ENCODE results near the gene SLC2A11.
A peak's percentile ranks its signal among the peaks of the same experiment; 100 is the strongest.

The SLC2A11 gene

GRCh38 chr22:23833017-23833751 is 24.5 kb upstream of the SLC2A11 start:
- 93% methylated on average over 16 of the region's 16 CpGs for WGBS
- Histone ChIP-seq H4K91ac (ENCODE audit: low read length) (no peak overlapping the region), H2BK12ac (ENCODE audit: low read length in 2 of 2) (no peak overlapping the region), H3K4ac (ENCODE audit: low read depth in 1 of 2, low read length in 2 of 2) (peak overlapping the region in 1 of 2 experiments; percentile 13), H2BK15ac (ENCODE audit: low read depth, poor library complexity, severe bottlenecking) (no peak overlapping the region), H3K18ac (ENCODE audit: low read depth in 1 of 2, low read length in 2 of 2) (no peak overlapping the region), H2BK120ac (ENCODE audit: low read depth, low read length) (no peak overlapping the region), H3K9ac (ENCODE audit: low read length) (no peak overlapping the region), H3K14ac (ENCODE audit: low read length in 2 of 2) (no peak overlapping the region), H3K4me2 (ENCODE audit: low read length, poor library complexity, severe bottlenecking) (no peak overlapping the region), H3K36me3 (ENCODE audit: control insufficient read depth in 1 of 2, insufficient read depth in 2 of 2, low read depth in 1 of 2, low read length in 2 of 2) (peaks cover 66 to 85% of the 10 kb centered on the region in 2 experiments), H3K9me3 (ENCODE audit: control insufficient read depth, low read length) (no peaks in the 10 kb centered on the region), H3K27me3 (ENCODE audit: control insufficient read depth in 1 of 2, insufficient read depth in 1 of 2, low read length in 2 of 2) (no peaks in the 10 kb centered on the region), H3K4me3 (ENCODE audit: insufficient read depth in 1 of 2, low read depth in 1 of 2, low read length in 2 of 2) (no peak overlapping the region), H2BK5ac (ENCODE audit: low read depth, low read length, poor library complexity, severe bottlenecking) (no peak overlapping the region), H3K4me1 (ENCODE audit: control insufficient read depth, insufficient read depth, low read depth, low read length) (peaks cover 7% of the 10 kb centered on the region), H2AFZ (ENCODE audit: low read depth, low read length) (no peak overlapping the region), H2AK5ac (ENCODE audit: low read length, severe bottlenecking) (no peak overlapping the region), H4K8ac (ENCODE audit: low read length) (no peak overlapping the region), H3K23ac (ENCODE audit: low read length in 2 of 2) (no peak overlapping the region), H3K79me1 (replicated peaks; ENCODE audit: low read length, poor library complexity, severe bottlenecking) (peaks cover 40% of the 10 kb centered on the region), H3K27ac (ENCODE audit: low read length, poor library complexity, severe bottlenecking) (no peak overlapping the region)
- DNase-seq, result no peak

DNA sequence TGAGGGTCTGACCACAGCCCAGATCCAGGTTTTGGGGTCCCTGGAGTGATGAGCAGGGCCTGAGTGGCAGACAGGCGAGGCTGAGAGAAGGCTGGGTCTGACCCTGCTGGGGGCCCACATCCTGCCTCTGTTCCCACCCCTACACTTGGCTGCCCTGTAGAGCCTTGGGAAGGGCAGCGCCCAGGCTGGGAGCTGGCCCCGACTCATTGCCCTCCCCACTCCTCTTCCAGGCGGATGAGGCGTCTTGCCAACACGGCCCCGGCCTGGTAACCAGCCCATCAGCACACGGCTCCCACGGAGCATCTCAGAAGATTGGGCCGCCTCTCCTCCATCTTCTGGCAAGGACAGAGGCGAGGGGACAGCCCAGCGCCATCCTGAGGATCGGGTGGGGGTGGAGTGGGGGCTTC is 23.8 kb upstream of the SLC2A11 start:
- H4K91ac ChIP-seq (ENCODE audit: low read length), result no peak overlapping the region
- WGBS, result 92% methylated on average over 11 of the region's 13 CpGs

DNA sequence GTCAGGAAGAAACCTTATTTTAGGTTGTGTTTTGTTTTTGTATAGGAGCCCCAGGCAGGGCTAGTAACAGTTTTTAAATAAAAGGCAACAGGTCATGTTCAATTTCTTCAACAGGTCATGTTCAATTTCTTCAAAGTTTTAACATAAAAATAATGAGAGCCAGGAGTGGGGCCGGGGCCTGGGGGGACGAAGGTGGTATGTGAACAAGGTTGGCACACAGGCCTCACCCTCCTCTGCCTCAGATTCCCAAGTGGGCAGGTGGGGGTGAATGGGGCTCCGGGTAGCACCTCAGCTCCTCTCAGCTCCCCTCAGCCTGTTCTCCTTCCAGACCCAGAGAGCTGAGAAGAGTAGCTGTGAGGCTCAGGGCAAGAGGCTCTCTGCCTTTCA is 23.3 kb upstream of the SLC2A11 start:
- Histone ChIP-seq H3K4me1 (ENCODE audit: control insufficient read depth, insufficient read depth, low read depth, low read length) (peaks cover 16% of the 10 kb centered on the region), H2BK15ac (ENCODE audit: low read depth, poor library complexity, severe bottlenecking) (no peak overlapping the region), H3K27ac (ENCODE audit: low read length, poor library complexity, severe bottlenecking) (no peak overlapping the region), H3K79me1 (replicated peaks; ENCODE audit: low read length, poor library complexity, severe bottlenecking) (peaks cover 33% of the 10 kb centered on the region), H3K23ac (ENCODE audit: low read length in 2 of 2) (no peak overlapping the region), H3K27me3 (ENCODE audit: control insufficient read depth in 1 of 2, insufficient read depth in 1 of 2, low read length in 2 of 2) (no peaks in the 10 kb centered on the region), H3K9ac (ENCODE audit: low read length) (no peak overlapping the region), H3K18ac (ENCODE audit: low read depth in 1 of 2, low read length in 2 of 2) (no peak overlapping the region), H3K4ac (ENCODE audit: low read depth in 1 of 2, low read length in 2 of 2) (no peak overlapping the region), H3K4me2 (ENCODE audit: low read length, poor library complexity, severe bottlenecking) (no peak overlapping the region), H4K8ac (ENCODE audit: low read length) (no peak overlapping the region), H3K36me3 (ENCODE audit: control insufficient read depth in 1 of 2, insufficient read depth in 2 of 2, low read depth in 1 of 2, low read length in 2 of 2) (peaks cover 55 to 74% of the 10 kb centered on the region in 2 experiments), H3K14ac (ENCODE audit: low read length in 2 of 2) (no peak overlapping the region), H4K91ac (ENCODE audit: low read length) (no peak overlapping the region), H2AK5ac (ENCODE audit: low read length, severe bottlenecking) (no peak overlapping the region), H2BK120ac (ENCODE audit: low read depth, low read length) (no peak overlapping the region), H2AFZ (ENCODE audit: low read depth, low read length) (no peak overlapping the region), H2BK12ac (ENCODE audit: low read length in 2 of 2) (no peak overlapping the region), H3K4me3 (ENCODE audit: insufficient read depth in 1 of 2, low read depth in 1 of 2, low read length in 2 of 2) (no peak overlapping the region), H3K9me3 (ENCODE audit: control insufficient read depth, low read length) (no peaks in the 10 kb centered on the region), H2BK5ac (ENCODE audit: low read depth, low read length, poor library complexity, severe bottlenecking) (no peak overlapping the region)
- 100% methylated on average over 1 of the region's 3 CpGs for WGBS
- no peak for DNase-seq

More for the DNA sequence above, 23.8 kb upstream of the SLC2A11 start:
- Histone ChIP-seq H3K18ac (ENCODE audit: low read depth in 1 of 2, low read length in 2 of 2) (no peak overlapping the region), H3K27ac (ENCODE audit: low read length, poor library complexity, severe bottlenecking) (no peak overlapping the region), H4K8ac (ENCODE audit: low read length) (no peak overlapping the region), H3K23ac (ENCODE audit: low read length in 2 of 2) (no peak overlapping the region), H3K9ac (ENCODE audit: low read length) (no peak overlapping the region), H3K36me3 (ENCODE audit: control insufficient read depth in 1 of 2, insufficient read depth in 2 of 2, low read depth in 1 of 2, low read length in 2 of 2) (peaks cover 59 to 79% of the 10 kb centered on the region in 2 experiments), H3K4me2 (ENCODE audit: low read length, poor library complexity, severe bottlenecking) (no peak overlapping the region), H3K4me3 (ENCODE audit: insufficient read depth in 1 of 2, low read depth in 1 of 2, low read length in 2 of 2) (no peak overlapping the region), H3K27me3 (ENCODE audit: control insufficient read depth in 1 of 2, insufficient read depth in 1 of 2, low read length in 2 of 2) (no peaks in the 10 kb centered on the region), H2AK5ac (ENCODE audit: low read length, severe bottlenecking) (no peak overlapping the region), H3K14ac (ENCODE audit: low read length in 2 of 2) (no peak overlapping the region), H3K79me1 (replicated peaks; ENCODE audit: low read length, poor library complexity, severe bottlenecking) (peaks cover 37% of the 10 kb centered on the region), H3K4ac (ENCODE audit: low read depth in 1 of 2, low read length in 2 of 2) (no peak overlapping the region), H2BK12ac (ENCODE audit: low read length in 2 of 2) (no peak overlapping the region), H2AFZ (ENCODE audit: low read depth, low read length) (no peak overlapping the region), H2BK15ac (ENCODE audit: low read depth, poor library complexity, severe bottlenecking) (no peak overlapping the region), H3K4me1 (ENCODE audit: control insufficient read depth, insufficient read depth, low read depth, low read length) (peaks cover 15% of the 10 kb centered on the region), H2BK5ac (ENCODE audit: low read depth, low read length, poor library complexity, severe bottlenecking) (no peak overlapping the region), H3K9me3 (ENCODE audit: control insufficient read depth, low read length) (no peaks in the 10 kb centered on the region), H2BK120ac (ENCODE audit: low read depth, low read length) (no peak overlapping the region)
- DNase-seq, result no peak

GRCh38 chr22:23834793-23835483 is 22.7 kb upstream of the SLC2A11 start:
- Histone ChIP-seq H3K4me1 (ENCODE audit: control insufficient read depth, insufficient read depth, low read depth, low read length) (peaks cover 17% of the 10 kb centered on the region), H3K9me3 (ENCODE audit: control insufficient read depth, low read length) (no peaks in the 10 kb centered on the region), H2BK5ac (ENCODE audit: low read depth, low read length, poor library complexity, severe bottlenecking) (no peak overlapping the region), H3K14ac (ENCODE audit: low read length in 2 of 2) (no peak overlapping the region), H3K18ac (ENCODE audit: low read depth in 1 of 2, low read length in 2 of 2) (no peak overlapping the region), H2BK120ac (ENCODE audit: low read depth, low read length) (no peak overlapping the region), H3K36me3 (ENCODE audit: control insufficient read depth in 1 of 2, insufficient read depth in 2 of 2, low read depth in 1 of 2, low read length in 2 of 2) (peaks cover 53 to 71% of the 10 kb centered on the region in 2 experiments), H3K23ac (ENCODE audit: low read length in 2 of 2) (no peak overlapping the region), H3K27ac (ENCODE audit: low read length, poor library complexity, severe bottlenecking) (no peak overlapping the region), H2AK5ac (ENCODE audit: low read length, severe bottlenecking) (no peak overlapping the region), H3K9ac (ENCODE audit: low read length) (no peak overlapping the region), H2BK15ac (ENCODE audit: low read depth, poor library complexity, severe bottlenecking) (no peak overlapping the region), H3K4me3 (ENCODE audit: insufficient read depth in 1 of 2, low read depth in 1 of 2, low read length in 2 of 2) (no peak overlapping the region), H4K91ac (ENCODE audit: low read length) (peak overlapping the region; percentile 59), H4K8ac (ENCODE audit: low read length) (no peak overlapping the region), H3K27me3 (ENCODE audit: control insufficient read depth in 1 of 2, insufficient read depth in 1 of 2, low read length in 2 of 2) (peaks cover 0 to 2% of the 10 kb centered on the region in 2 experiments), H3K4ac (ENCODE audit: low read depth in 1 of 2, low read length in 2 of 2) (no peak overlapping the region), H2BK12ac (ENCODE audit: low read length in 2 of 2) (no peak overlapping the region), H2AFZ (ENCODE audit: low read depth, low read length) (no peak overlapping the region), H3K4me2 (ENCODE audit: low read length, poor library complexity, severe bottlenecking) (no peak overlapping the region), H3K79me1 (replicated peaks; ENCODE audit: low read length, poor library complexity, severe bottlenecking) (peaks cover 33% of the 10 kb centered on the region)
- WGBS, result 97% methylated on average over 10 of the region's 10 CpGs
- no peak for DNase-seq

Measured in mesenchymal stem cell (in vitro differentiated cells and primary cell).